K562 (cell line): ENCODE measurements around the gene LHPP. TPM values are rescaled to one million over a fixed set of nuclear protein-coding genes. Genes with fewer than 3 reads are reported as not detected.

Experiments
- ATAC-seq: fragments of 200-7000 bp; cut with Tn5 transposase; 3 replicates; pipeline ENCODE4 v1.9.1; 2020; ENCODE audit warnings: moderate library complexity
- BruUV-seq: library from RNA; stranded (reverse); fragments of 400-500 nt; replicated peaks from 2 replicates; lab custom pipeline; 2021; lab: Mats Ljungman, UMichigan
- CTCF ChIA-PET: fragments of 300-600 bp; formaldehyde crosslinking; extraction: SDS; loops from one replicate; lab custom pipeline; 2021; ENCODE audit warnings: low intra/inter-chr PET ratio; lab: Yijun Ruan, JAX
- POLR2A ChIA-PET: fragments of 300-600, 350-650 bp; sonication (Branson Sonifier 250); formaldehyde crosslinking; extraction: SDS; loops from one replicate; lab custom pipeline; 2021; ENCODE audit warnings: antibody characterized with exemption, inconsistent platforms; lab: Yijun Ruan, JAX
- DNase-seq, 4 experiments: peaks; one replicate each; pipeline versions ENCODE4 v3.0.0 to v3.0.0-alpha.2; 2011 to 2018; ENCODE audit warnings: low spot score in 3 of 4, mixed read lengths in 3 of 4; ENCODE audit errors: extremely low read depth in 1 of 4
- FAIRE-seq: peaks from 2 replicates; lab custom pipeline; 2011; peaks lifted over from hg19 to GRCh38; lab: Jason Lieb, UNC
- H2AFZ ChIP-seq: 2 replicates; pipeline ENCODE4 v1.6.0; 2011; ENCODE audit warnings: low read depth, low read length, control low read depth, inconsistent platforms
- H3K27ac ChIP-seq: fragments of 200-600 bp; 3 replicates; pipeline ENCODE4 v1.8.0; 2011; ENCODE audit warnings: low read depth, mild to moderate bottlenecking, control low read depth, inconsistent platforms, low read length, moderate library complexity, mixed read lengths; ENCODE audit errors: extremely low read depth
- H3K27me3 ChIP-seq, 2 experiments: fragments of 300-600 bp in 1 of 2; 2 replicates in 1 of 2; 3 replicates in 1 of 2; pipeline versions ENCODE4 v1.6.0 to v1.8.0; 2011; ENCODE audit warnings: inconsistent platforms in 2 of 2, low read length in 2 of 2, mild to moderate bottlenecking in 1 of 2, mixed read lengths in 1 of 2, moderate library complexity in 1 of 2; ENCODE audit not compliant: control insufficient read depth in 2 of 2, insufficient read depth in 2 of 2
- H3K36me3 ChIP-seq: fragments of 300-600 bp; 3 replicates; pipeline ENCODE4 v1.8.0; 2011; ENCODE audit warnings: mild to moderate bottlenecking, low read length, inconsistent platforms; ENCODE audit not compliant: control insufficient read depth, insufficient read depth
- H3K4me1 ChIP-seq, 2 experiments: fragments of 200-600 bp in 1 of 2; replicated peaks in 1 of 2; 2 replicates in 1 of 2; 3 replicates in 1 of 2; pipeline versions ENCODE4 v1.5.1 to v1.8.0; 2011; ENCODE audit warnings: inconsistent platforms in 2 of 2, low read length in 2 of 2, mild to moderate bottlenecking in 1 of 2, mixed read lengths in 1 of 2, moderate library complexity in 1 of 2; ENCODE audit not compliant: control insufficient read depth in 2 of 2, insufficient read depth in 2 of 2
- H3K4me2 ChIP-seq: 2 replicates; pipeline ENCODE4 v1.6.1; 2011; ENCODE audit warnings: low read length, control low read depth, inconsistent platforms, mixed read lengths; ENCODE audit not compliant: insufficient read depth
- H3K4me3 ChIP-seq: fragments of 200-600 bp; sonication (generic), shearing (Covaris generic); 2 replicates; pipeline ENCODE4 v1.5.1; 2016; ENCODE audit warnings: control low read depth, inconsistent platforms
- H3K79me2 ChIP-seq: fragments of 200-600 bp; 3 replicates; pipeline ENCODE4 v1.8.0; 2011; ENCODE audit warnings: low read length, inconsistent platforms; ENCODE audit not compliant: control insufficient read depth, insufficient read depth
- H3K9ac ChIP-seq, 2 experiments: 2 replicates each; pipeline versions ENCODE4 v1.6.0 to v1.6.1; 2011; ENCODE audit warnings: low read depth in 2 of 2, low read length in 2 of 2, control low read depth in 1 of 2, inconsistent platforms in 1 of 2, mild to moderate bottlenecking in 1 of 2, mixed read lengths in 1 of 2; ENCODE audit not compliant: insufficient read depth in 1 of 2
- H3K9me1 ChIP-seq: one replicate; pipeline ENCODE4 v1.6.0; 2011; ENCODE audit warnings: inconsistent platforms, mild to moderate bottlenecking, low read length, moderate library complexity; ENCODE audit not compliant: control insufficient read depth, insufficient read depth
- H3K9me3 ChIP-seq: replicated peaks from 2 replicates; pipeline ENCODE4 v1.5.1; 2011; ENCODE audit warnings: low read depth, low read length, inconsistent platforms; ENCODE audit not compliant: control insufficient read depth, insufficient read depth
- H4K20me1 ChIP-seq: replicated peaks from 2 replicates; pipeline ENCODE4 v1.6.1; 2011; ENCODE audit warnings: low read length, inconsistent platforms, mixed read lengths; ENCODE audit not compliant: control insufficient read depth, insufficient read depth
- ATF7 ChIP-seq: fragments of 450-650 bp; IDR thresholded peaks from 2 replicates; pipeline ENCODE4 v1.7.1; 2014; ENCODE audit warnings: mild to moderate bottlenecking, moderate library complexity
- ELF1 ChIP-seq: fragments of 200-800 bp; sonication (Bioruptor generic); IDR thresholded peaks from 2 replicates; pipeline ENCODE4 v1.6.1; 2016; ENCODE audit warnings: missing genetic modification characterization, missing compliant biosample characterization
- ERF ChIP-seq: fragments of 450-650 bp; formaldehyde crosslinking; IDR thresholded peaks from 2 replicates; pipeline ENCODE4 v1.4.0; 2020; ENCODE audit warnings: mild to moderate bottlenecking, mixed read lengths
- IFI16 ChIP-seq: fragments of 250-450 bp; sonication (Bioruptor Pico); IDR thresholded peaks from 2 replicates; pipeline ENCODE4 v2.1.2; 2022; ENCODE audit warnings: mild to moderate bottlenecking, inconsistent platforms
- POLR2G ChIP-seq: fragments of 200-400 bp; formaldehyde crosslinking; IDR thresholded peaks from 2 replicates; pipeline ENCODE4 v1.6.1; 2017; ENCODE audit warnings: low read depth, mild to moderate bottlenecking, antibody characterized with exemption, low read length, moderate library complexity
- PURB ChIP-seq: sonication (generic); formaldehyde crosslinking; IDR thresholded peaks from 2 replicates; pipeline ENCODE4 v1.9.0; 2021; ENCODE audit warnings: low read depth, mild to moderate bottlenecking, missing genetic modification reagents
- RBFOX2 ChIP-seq: fragments of 200-400 bp; formaldehyde crosslinking; IDR thresholded peaks from 2 replicates; pipeline ENCODE4 v1.6.1; 2017; ENCODE audit warnings: low read depth, mild to moderate bottlenecking, low read length, moderate library complexity
- RBM39 ChIP-seq: fragments of 200-400 bp; formaldehyde crosslinking; optimal IDR thresholded peaks from 2 replicates; pipeline ENCODE3; 2018; ENCODE audit warnings: low read depth, low read length
- ZNF431 ChIP-seq: sonication (generic); formaldehyde crosslinking; IDR thresholded peaks from 2 replicates; pipeline ENCODE4 v1.8.0; 2022; ENCODE audit warnings: mild to moderate bottlenecking, missing genetic modification reagents
- WGBS: fragments of 100-300 bp; shearing (Covaris generic); methylation state at CpG from one replicate; pipeline ENCODE4 v1.1.6; 2016; ENCODE audit warnings: low coverage, mixed read lengths; ENCODE audit not compliant: insufficient coverage; ENCODE audit errors: missing lambda C conversion rate; 5-methylcytosine and 5-hydroxymethylcytosine counted together
- in situ Hi-C: fragments of 300-500 bp; cut with MboI; formaldehyde crosslinking; loops from 4 replicates; pipeline ENCODE4 v1.15.0; 2018; ENCODE audit warnings: inconsistent platforms, mixed read lengths
- intact Hi-C: fragments of 100-400 bp; cut with micrococcal nuclease; formaldehyde crosslinking; loops from 2 replicates; pipeline ENCODE4 v1.14.2; 2022
- polyA plus RNA-seq, 8 experiments: library from polyadenylated mRNA; depleted of rRNA in 4 of 8; stranded (reverse) in 5 of 8; unstranded in 3 of 8; fragments of >200 nt; fragmentation: Nextera tagmentation in 2 of 8; fragmentation: Illumina TruSeq in 1 of 8; extraction: Ambion mirVana in 2 of 8; extraction: Trizol in 1 of 8; gene quantifications; 2 replicates each; pipeline versions ENCODE4 v1.2.1 to v1.2.3, GENCODE V29; 2011 to 2014; ENCODE audit warnings: inconsistent platforms in 1 of 8, missing spikeins in 1 of 8
- total RNA-seq, 7 experiments: library from RNA; depleted of rRNA in 6 of 7; stranded (reverse); fragments of >200 nt in 6 of 7; fragmentation: Illumina TruSeq in 2 of 7; extraction: Trizol in 2 of 7; gene quantifications; 2 replicates each; pipeline versions ENCODE4 v1.2.1 to v1.2.3, GENCODE V29; 2011 to 2021; ENCODE audit warnings: low replicate concordance in 1 of 7
- TF ChIP-seq, protein P1 (sequence below): sonication (generic); formaldehyde crosslinking; IDR thresholded peaks from 2 replicates; pipeline ENCODE4 v1.8.0; 2022; ENCODE audit warnings: mild to moderate bottlenecking, missing genetic modification reagents, borderline replicate concordance
- TF ChIP-seq, protein P2 (sequence below): IDR thresholded peaks from 2 replicates; pipeline ENCODE4 v1.6.1; 2012; ENCODE audit warnings: low read depth, low read length, improper control_type of control experiment, borderline replicate concordance
- TF ChIP-seq, protein P3 (sequence below), 3 experiments: fragments of 200-800 bp in 1 of 3; fragments of 250-450 bp in 1 of 3; fragments of 450-650 bp in 1 of 3; sonication (Bioruptor Pico) in 1 of 3; sonication (Bioruptor generic) in 1 of 3; formaldehyde crosslinking in 1 of 3; IDR thresholded peaks; 2 replicates each; pipeline versions ENCODE4 v1.6.1 to v1.8.0; 2016 to 2022; ENCODE audit warnings: mild to moderate bottlenecking in 2 of 3, missing genetic modification characterization in 2 of 3, missing compliant biosample characterization in 1 of 3, moderate library complexity in 1 of 3
- TF ChIP-seq, protein P4 (sequence below): sonication (generic); formaldehyde crosslinking; IDR thresholded peaks from 2 replicates; pipeline ENCODE4 v1.8.0; 2022; ENCODE audit warnings: mild to moderate bottlenecking, missing genetic modification reagents

LHPP gene
- total and polyA plus RNA-seq, 9 of the 15 experiments (the other 6 are each of a cell fraction or from before 2014, with no cell fraction given), result 0.34 to 7.4 (median 3.0) TPM

DNA sequence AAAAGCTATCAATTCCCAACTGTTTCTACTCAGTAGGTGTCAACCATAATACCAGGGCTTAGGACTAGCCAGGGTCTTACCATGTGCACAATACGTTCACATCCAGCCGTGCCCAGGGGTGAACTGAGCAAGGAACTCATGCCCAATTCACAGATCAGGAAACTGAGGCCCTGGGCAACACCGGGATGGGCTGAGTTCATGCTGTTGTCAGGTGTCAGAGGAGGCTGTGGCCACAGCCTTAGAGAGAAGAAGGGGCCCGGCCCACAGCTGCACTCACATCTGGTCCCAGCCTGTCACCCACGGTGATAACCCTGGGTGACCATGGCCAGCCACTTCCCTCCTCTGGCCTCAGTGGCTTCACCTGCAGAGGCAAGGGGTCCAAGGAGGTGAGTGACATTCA, 190.6 kb downstream of the LHPP start:
- DNase-seq (no peak), FAIRE-seq (no peak), ATAC-seq (no peak)
- Histone ChIP-seq H3K9ac (no peak overlapping the region), H2AFZ (no peak overlapping the region), H3K4me3 (no peak overlapping the region), H3K4me1 (peaks cover 23 to 34% of the 10 kb centered on the region in 2 experiments), H3K9me1 (no peaks in the 10 kb centered on the region), H3K4me2 (no peak overlapping the region), H3K27ac (no peak overlapping the region), H3K79me2 (peaks cover 13% of the 10 kb centered on the region; the same call in 2 of the 3 replicates), H3K27me3 (no peaks in the 10 kb centered on the region), H3K36me3 (peaks cover 6% of the 10 kb centered on the region; the same call in 1 of the 3 replicates), H3K9me3 (no peaks in the 10 kb centered on the region; the same call in 1 of the 2 replicates), H4K20me1 (no peaks in the 10 kb centered on the region)
- ChIA-PET CTCF (no interaction called here), POLR2A (no interaction called here)
- intact Hi-C loops (no loop called here), in situ Hi-C loops (no loop called here)
- 81% methylated on average over 5 of the region's 5 CpGs for WGBS
- BruUV-seq, result no TSS peak
- TF ChIP-seq IFI16 (CRISPR knock-in tag), result no peak
- no peak for TF ChIP-seq ELF1 (tag)
- TF ChIP-seq PURB (CRISPR knock-in tag), result no peak
- TF ChIP-seq ZNF431 (CRISPR knock-in tag), result no peak
- no peak for TF ChIP-seq POLR2G
- TF ChIP-seq, protein P1, sequence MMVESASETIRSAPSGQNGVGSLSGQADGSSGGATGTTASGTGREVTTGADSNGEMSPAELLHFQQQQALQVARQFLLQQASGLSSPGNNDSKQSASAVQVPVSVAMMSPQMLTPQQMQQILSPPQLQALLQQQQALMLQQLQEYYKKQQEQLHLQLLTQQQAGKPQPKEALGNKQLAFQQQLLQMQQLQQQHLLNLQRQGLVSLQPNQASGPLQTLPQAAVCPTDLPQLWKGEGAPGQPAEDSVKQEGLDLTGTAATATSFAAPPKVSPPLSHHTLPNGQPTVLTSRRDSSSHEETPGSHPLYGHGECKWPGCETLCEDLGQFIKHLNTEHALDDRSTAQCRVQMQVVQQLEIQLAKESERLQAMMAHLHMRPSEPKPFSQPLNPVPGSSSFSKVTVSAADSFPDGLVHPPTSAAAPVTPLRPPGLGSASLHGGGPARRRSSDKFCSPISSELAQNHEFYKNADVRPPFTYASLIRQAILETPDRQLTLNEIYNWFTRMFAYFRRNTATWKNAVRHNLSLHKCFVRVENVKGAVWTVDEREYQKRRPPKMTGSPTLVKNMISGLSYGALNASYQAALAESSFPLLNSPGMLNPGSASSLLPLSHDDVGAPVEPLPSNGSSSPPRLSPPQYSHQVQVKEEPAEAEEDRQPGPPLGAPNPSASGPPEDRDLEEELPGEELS (CRISPR knock-in tag), result no peak
- TF ChIP-seq, protein P2, sequence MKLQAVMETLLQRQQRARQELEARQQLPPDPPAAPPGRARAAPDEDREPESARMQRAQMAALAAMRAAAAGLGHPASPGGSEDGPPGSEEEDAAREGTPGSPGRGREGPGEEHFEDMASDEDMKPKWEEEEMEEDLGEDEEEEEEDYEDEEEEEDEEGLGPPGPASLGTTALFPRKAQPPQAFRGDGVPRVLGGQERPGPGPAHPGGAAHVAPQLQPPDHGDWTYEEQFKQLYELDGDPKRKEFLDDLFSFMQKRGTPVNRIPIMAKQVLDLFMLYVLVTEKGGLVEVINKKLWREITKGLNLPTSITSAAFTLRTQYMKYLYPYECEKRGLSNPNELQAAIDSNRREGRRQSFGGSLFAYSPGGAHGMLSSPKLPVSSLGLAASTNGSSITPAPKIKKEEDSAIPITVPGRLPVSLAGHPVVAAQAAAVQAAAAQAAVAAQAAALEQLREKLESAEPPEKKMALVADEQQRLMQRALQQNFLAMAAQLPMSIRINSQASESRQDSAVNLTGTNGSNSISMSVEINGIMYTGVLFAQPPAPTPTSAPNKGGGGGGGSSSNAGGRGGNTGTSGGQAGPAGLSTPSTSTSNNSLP, result no peak
- TF ChIP-seq, protein P3, sequence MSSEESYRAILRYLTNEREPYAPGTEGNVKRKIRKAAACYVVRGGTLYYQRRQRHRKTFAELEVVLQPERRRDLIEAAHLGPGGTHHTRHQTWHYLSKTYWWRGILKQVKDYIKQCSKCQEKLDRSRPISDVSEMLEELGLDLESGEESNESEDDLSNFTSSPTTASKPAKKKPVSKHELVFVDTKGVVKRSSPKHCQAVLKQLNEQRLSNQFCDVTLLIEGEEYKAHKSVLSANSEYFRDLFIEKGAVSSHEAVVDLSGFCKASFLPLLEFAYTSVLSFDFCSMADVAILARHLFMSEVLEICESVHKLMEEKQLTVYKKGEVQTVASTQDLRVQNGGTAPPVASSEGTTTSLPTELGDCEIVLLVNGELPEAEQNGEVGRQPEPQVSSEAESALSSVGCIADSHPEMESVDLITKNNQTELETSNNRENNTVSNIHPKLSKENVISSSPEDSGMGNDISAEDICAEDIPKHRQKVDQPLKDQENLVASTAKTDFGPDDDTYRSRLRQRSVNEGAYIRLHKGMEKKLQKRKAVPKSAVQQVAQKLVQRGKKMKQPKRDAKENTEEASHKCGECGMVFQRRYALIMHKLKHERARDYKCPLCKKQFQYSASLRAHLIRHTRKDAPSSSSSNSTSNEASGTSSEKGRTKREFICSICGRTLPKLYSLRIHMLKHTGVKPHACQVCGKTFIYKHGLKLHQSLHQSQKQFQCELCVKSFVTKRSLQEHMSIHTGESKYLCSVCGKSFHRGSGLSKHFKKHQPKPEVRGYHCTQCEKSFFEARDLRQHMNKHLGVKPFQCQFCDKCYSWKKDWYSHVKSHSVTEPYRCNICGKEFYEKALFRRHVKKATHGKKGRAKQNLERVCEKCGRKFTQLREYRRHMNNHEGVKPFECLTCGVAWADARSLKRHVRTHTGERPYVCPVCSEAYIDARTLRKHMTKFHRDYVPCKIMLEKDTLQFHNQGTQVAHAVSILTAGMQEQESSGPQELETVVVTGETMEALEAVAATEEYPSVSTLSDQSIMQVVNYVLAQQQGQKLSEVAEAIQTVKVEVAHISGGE (CRISPR knock-in tag; IDR thresholded peaks at IDR 0.05), result no peak
- no peak for TF ChIP-seq ATF7
- TF ChIP-seq, protein P4, sequence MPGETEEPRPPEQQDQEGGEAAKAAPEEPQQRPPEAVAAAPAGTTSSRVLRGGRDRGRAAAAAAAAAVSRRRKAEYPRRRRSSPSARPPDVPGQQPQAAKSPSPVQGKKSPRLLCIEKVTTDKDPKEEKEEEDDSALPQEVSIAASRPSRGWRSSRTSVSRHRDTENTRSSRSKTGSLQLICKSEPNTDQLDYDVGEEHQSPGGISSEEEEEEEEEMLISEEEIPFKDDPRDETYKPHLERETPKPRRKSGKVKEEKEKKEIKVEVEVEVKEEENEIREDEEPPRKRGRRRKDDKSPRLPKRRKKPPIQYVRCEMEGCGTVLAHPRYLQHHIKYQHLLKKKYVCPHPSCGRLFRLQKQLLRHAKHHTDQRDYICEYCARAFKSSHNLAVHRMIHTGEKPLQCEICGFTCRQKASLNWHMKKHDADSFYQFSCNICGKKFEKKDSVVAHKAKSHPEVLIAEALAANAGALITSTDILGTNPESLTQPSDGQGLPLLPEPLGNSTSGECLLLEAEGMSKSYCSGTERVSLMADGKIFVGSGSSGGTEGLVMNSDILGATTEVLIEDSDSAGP (CRISPR knock-in tag), result no peak
- TF ChIP-seq RBM39, result no peak
- no peak for TF ChIP-seq RBFOX2
- no peak for TF ChIP-seq ERF (CRISPR knock-in tag)
